Activated naive CD4-positive, alpha-beta T cell treated with anti-CD3 and anti-CD28 coated beads for 36 hours (primary cell): ENCODE data around the gene HPS5. TPM values are rescaled to one million over a fixed set of nuclear protein-coding genes. Genes with fewer than 3 reads are reported as not detected.
A peak's percentile ranks its signal among the peaks of the same experiment; 100 is the strongest.

Experiments used
- CTCF ChIA-PET: fragments of 350-600 bp; sonication (Branson Sonifier 250); formaldehyde crosslinking; loops from one replicate; lab custom pipeline; 2021; ENCODE audit warnings: antibody characterized with exemption; lab: Charles Lee
- DNase-seq: peaks from one replicate; pipeline ENCODE4 v3.0.0-alpha.2; 2020
- H3K27ac Mint-ChIP-seq: one replicate; pipeline ENCODE4 v1.8.0; 2021; ENCODE audit warnings: mild to moderate bottlenecking, mixed read lengths
- H3K27me3 Mint-ChIP-seq: one replicate; pipeline ENCODE4 v1.8.0; 2021; ENCODE audit warnings: low read depth, mixed read lengths
- H3K36me3 Mint-ChIP-seq: one replicate; pipeline ENCODE4 v1.8.0; 2021; ENCODE audit warnings: low read depth, mixed read lengths
- H3K4me1 Mint-ChIP-seq: one replicate; pipeline ENCODE4 v1.8.0; 2021; ENCODE audit warnings: low read depth, mixed read lengths
- H3K4me3 Mint-ChIP-seq: one replicate; pipeline ENCODE4 v1.8.0; 2021; ENCODE audit warnings: mild to moderate bottlenecking, moderate library complexity, mixed read lengths
- H3K9me3 Mint-ChIP-seq: one replicate; pipeline ENCODE4 v1.8.0; 2021; ENCODE audit warnings: mixed read lengths
- intact Hi-C: fragments of 100-400 bp; cut with micrococcal nuclease; formaldehyde crosslinking; loops from one replicate; pipeline ENCODE4 v1.15.1; 2023
- total RNA-seq, 2 experiments: library from RNA; stranded (reverse); gene quantifications; one replicate each; pipeline ENCODE4 v1.2.3, GENCODE V29; 2021

HPS5 gene, protein sequence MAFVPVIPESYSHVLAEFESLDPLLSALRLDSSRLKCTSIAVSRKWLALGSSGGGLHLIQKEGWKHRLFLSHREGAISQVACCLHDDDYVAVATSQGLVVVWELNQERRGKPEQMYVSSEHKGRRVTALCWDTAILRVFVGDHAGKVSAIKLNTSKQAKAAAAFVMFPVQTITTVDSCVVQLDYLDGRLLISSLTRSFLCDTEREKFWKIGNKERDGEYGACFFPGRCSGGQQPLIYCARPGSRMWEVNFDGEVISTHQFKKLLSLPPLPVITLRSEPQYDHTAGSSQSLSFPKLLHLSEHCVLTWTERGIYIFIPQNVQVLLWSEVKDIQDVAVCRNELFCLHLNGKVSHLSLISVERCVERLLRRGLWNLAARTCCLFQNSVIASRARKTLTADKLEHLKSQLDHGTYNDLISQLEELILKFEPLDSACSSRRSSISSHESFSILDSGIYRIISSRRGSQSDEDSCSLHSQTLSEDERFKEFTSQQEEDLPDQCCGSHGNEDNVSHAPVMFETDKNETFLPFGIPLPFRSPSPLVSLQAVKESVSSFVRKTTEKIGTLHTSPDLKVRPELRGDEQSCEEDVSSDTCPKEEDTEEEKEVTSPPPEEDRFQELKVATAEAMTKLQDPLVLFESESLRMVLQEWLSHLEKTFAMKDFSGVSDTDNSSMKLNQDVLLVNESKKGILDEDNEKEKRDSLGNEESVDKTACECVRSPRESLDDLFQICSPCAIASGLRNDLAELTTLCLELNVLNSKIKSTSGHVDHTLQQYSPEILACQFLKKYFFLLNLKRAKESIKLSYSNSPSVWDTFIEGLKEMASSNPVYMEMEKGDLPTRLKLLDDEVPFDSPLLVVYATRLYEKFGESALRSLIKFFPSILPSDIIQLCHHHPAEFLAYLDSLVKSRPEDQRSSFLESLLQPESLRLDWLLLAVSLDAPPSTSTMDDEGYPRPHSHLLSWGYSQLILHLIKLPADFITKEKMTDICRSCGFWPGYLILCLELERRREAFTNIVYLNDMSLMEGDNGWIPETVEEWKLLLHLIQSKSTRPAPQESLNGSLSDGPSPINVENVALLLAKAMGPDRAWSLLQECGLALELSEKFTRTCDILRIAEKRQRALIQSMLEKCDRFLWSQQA
- total RNA-seq: 10 to 100 TPM; 21.7 to 21.9 TPM

DNA sequence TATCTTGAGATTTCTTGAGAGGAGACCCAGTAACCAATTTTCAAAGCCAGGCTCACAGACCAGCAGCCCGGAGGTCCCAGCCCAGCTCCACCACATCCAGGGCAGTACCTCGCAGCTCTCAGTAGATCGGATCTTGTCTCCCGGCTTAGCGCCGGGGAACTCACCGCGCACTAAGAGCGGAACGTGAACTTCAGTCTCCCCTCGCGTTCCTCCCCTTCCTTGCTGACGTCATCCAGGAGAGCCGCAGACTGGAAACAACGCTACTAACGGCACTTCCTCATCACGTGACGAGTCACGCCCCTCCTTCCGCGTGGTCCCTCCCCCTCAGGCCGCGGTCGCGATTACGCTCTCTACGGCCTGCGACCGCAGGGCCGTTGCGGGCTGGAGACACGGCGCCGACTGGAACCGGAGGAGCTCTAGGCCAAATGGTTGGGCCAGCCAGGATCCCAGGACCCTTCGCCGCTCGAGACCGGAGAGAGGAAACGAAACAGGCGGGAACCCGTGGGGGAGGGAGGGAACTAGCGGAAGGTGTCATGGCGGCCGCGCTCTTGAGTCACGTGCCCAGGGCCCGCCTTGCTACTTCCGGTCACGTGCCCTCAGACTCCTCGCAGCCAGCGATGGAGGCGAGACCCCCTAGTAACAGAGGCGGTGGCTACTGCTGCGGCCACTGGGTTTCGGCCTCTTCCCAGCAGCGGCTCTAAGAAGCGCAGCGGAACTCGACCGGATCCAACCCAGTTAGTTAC, at the start of gene HPS5, which contains the start of gene GTF2H1:
TSS of gene HPS5 (minus strand) at position 172 of the 743 bp plus-strand sequence. CDS start 4,282 bp downstream, outside the sequence.
TSS of gene GTF2H1 (plus strand) at position 599 of the 743 bp plus-strand sequence. CDS start 10,508 bp downstream, outside the sequence.
- DNase-seq: peak; percentile 98
- Mint-ChIP-seq H3K36me3 (peaks cover 26% of the 10 kb centered on the region), H3K9me3 (no peaks in the 10 kb centered on the region), H3K4me3 (peak within 1 kb of the TSS; percentile 98), H3K4me1 (peaks cover 64% of the 10 kb centered on the region), H3K27me3 (no peaks in the 10 kb centered on the region), H3K27ac (peak within 1 kb of the TSS; percentile 100)
- CTCF ChIA-PET: interaction anchor here (2.9 kb wide), 1 partner anchor 78 kb away, joined by 7 read pairs; no protein-coding TSS in a partner anchor
- intact Hi-C loops: loop anchor here (1.0 to 5.0 kb wide), 11 partner anchors 27 to 919 kb away; partner anchors contain the start of genes E2F8, SAAL1, SERGEF and SPTY2D1

DNA sequence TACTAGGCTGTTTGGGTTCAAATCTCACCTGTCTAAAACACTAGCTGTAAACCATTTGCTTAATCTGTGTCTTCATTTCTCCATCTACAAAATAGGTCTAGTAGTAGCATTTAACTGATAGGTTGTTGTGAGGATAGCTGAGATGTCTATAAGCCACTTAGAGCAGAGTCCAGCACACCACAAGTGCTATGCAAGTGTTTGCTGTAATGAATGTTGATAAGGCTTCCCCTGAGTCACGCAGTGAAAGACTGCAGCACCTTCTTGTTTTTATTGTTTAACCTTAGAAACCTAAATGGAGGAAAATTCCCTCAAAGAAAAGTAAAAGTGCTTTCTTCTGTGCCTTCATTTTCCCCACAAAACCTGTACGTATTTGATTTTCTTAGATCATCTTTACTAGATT, 49.3 kb upstream of the HPS5 start:
- H3K4me3 Mint-ChIP-seq: no peak overlapping the region
- H3K4me1 Mint-ChIP-seq: no peaks in the 10 kb centered on the region
- no peak for DNase-seq
- H3K9me3 Mint-ChIP-seq: no peaks in the 10 kb centered on the region
- no peaks in the 10 kb centered on the region for H3K27me3 Mint-ChIP-seq
- CTCF ChIA-PET: interaction anchor here (0.6 to 1.1 kb wide), 2 partner anchors 256 to 1220 kb away, joined by 3 to 5 read pairs; no protein-coding TSS in a partner anchor
- H3K36me3 Mint-ChIP-seq: peaks cover 9% of the 10 kb centered on the region
- H3K27ac Mint-ChIP-seq: no peak overlapping the region
- intact Hi-C loops: no loop called here

DNA sequence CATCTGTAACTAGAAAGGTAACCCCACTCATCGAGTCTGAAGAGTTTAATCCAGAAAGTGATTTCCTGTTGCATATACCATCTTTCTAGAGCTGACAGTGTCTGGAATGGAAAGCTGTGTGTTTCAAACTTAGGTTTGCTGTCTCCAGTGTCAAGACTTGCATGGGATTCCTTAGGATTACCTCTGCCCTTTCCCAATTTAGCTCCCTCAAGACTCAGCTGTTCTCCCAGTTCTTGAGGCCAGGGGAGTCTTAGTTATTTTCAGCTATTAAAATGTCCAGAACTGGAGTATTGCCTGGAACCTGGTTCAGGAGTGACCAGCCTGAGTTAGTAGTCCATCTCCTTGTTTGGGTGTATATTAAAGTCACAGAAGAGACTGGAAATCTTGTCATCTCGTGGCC, 47.5 kb upstream of the HPS5 start:
- Mint-ChIP-seq H3K36me3 (peaks cover 19% of the 10 kb centered on the region), H3K4me3 (no peak overlapping the region), H3K27me3 (no peaks in the 10 kb centered on the region), H3K9me3 (no peaks in the 10 kb centered on the region), H3K4me1 (no peaks in the 10 kb centered on the region), H3K27ac (no peak overlapping the region)
- intact Hi-C loops: no loop called here
- no peak for DNase-seq
- CTCF ChIA-PET: interaction anchor here (0.5 to 0.6 kb wide), 2 partner anchors 13 to 169 kb away, joined by 4 to 8 read pairs; no protein-coding TSS in a partner anchor

DNA sequence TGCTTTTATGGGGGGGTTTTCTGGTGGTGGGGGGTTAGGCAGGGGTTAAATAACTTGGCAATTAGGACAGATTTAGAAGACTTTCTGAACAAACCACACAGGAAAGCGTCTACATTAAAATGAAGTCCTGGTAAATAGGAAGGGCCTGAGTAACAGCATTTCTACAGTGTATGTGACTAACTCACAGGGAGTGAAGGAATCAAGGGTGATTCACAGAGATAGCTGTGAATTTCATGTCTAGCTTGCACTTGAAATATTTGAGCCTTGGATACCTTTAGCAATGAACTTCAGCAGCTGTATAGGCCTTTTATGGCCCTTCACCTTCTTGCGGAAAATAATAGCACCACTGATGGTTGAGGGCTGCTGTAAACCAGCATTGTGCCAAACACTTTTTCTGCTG, 46.3 kb upstream of the HPS5 start:
- intact Hi-C loops: no loop called here
- no peak overlapping the region for H3K27ac Mint-ChIP-seq
- peaks cover 26% of the 10 kb centered on the region for H3K36me3 Mint-ChIP-seq
- CTCF ChIA-PET: interaction anchor here (0.6 kb wide), 1 partner anchor 72 kb away, joined by 4 read pairs; no protein-coding TSS in a partner anchor
- no peaks in the 10 kb centered on the region for H3K4me1 Mint-ChIP-seq
- no peak overlapping the region for H3K4me3 Mint-ChIP-seq
- no peak for DNase-seq
- no peaks in the 10 kb centered on the region for H3K27me3 Mint-ChIP-seq
- no peaks in the 10 kb centered on the region for H3K9me3 Mint-ChIP-seq

DNA sequence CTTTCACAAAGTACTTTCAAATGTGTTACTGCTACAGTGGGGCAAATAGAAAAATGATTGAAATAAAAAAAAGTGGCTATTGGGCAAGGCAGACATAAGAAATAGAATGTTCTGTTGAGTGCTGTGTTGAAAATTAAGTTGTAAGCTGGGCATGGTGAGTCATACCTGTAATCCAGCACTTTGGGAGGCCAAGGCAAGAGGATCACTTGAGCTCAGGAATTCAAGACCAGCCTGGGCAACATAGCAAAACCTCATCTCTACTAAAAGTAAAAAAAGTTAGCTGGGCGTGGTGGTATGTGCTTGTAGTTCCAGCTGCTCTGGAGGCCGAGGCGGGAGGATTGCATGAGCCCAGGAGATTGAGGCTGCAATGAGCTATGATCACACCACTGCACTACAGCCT, 45.5 kb upstream of the HPS5 start:
- Mint-ChIP-seq H3K9me3 (no peaks in the 10 kb centered on the region), H3K27ac (no peak overlapping the region), H3K27me3 (no peaks in the 10 kb centered on the region), H3K36me3 (peaks cover 26% of the 10 kb centered on the region), H3K4me1 (no peaks in the 10 kb centered on the region), H3K4me3 (no peak overlapping the region)
- DNase-seq: no peak
- intact Hi-C loops: no loop called here
- CTCF ChIA-PET: interaction anchor here (0.6 kb wide), 1 partner anchor 84 kb away, joined by 5 read pairs; no protein-coding TSS in a partner anchor

DNA sequence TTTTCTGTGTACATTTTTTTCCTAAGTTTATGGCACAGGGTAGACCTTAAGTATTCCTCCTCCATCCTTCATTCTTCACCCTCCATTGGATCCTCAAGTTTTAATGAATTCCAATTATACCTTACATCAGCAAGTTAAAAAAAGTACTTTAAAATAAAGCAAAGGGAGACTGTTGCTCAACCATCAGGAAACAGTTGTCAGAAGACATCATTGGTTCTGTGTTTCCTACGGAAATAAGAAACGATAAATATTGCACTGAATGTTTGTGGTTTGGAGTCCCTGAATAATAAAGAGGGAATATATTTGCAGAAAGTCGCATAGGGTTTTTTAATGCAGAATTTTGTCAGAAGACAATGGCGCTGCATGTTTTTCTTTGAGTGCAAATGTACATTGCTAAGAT, 44.3 kb upstream of the HPS5 start:
- Mint-ChIP-seq H3K4me3 (no peak overlapping the region), H3K36me3 (peaks cover 26% of the 10 kb centered on the region), H3K27ac (no peak overlapping the region), H3K4me1 (no peaks in the 10 kb centered on the region), H3K27me3 (no peaks in the 10 kb centered on the region), H3K9me3 (no peaks in the 10 kb centered on the region)
- intact Hi-C loops: no loop called here
- CTCF ChIA-PET: no interaction called here
- DNase-seq: no peak

DNA sequence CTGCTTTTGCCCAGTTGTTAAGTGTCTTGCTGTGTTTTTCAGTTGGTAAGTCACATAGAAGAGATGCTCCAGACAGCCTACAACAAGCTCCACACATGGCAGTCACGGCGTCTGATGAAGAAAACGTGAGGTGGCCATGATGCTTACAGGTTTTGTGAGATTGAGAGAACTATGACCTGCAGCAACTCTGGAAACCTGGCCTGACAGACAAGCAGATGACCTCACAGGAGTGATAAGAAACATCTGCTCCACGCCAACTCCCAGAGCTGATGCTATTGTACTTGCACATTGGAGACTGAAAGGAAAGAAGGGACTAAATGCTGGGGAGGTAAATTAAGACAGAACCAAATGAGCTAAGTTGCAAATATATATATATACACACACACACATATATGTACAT, 43.8 kb upstream of the HPS5 start:
- Mint-ChIP-seq H3K27me3 (no peaks in the 10 kb centered on the region), H3K27ac (no peak overlapping the region), H3K9me3 (no peaks in the 10 kb centered on the region), H3K4me3 (no peak overlapping the region), H3K4me1 (no peaks in the 10 kb centered on the region), H3K36me3 (peaks cover 31% of the 10 kb centered on the region)
- no peak for DNase-seq
- CTCF ChIA-PET: no interaction called here
- intact Hi-C loops: no loop called here

DNA sequence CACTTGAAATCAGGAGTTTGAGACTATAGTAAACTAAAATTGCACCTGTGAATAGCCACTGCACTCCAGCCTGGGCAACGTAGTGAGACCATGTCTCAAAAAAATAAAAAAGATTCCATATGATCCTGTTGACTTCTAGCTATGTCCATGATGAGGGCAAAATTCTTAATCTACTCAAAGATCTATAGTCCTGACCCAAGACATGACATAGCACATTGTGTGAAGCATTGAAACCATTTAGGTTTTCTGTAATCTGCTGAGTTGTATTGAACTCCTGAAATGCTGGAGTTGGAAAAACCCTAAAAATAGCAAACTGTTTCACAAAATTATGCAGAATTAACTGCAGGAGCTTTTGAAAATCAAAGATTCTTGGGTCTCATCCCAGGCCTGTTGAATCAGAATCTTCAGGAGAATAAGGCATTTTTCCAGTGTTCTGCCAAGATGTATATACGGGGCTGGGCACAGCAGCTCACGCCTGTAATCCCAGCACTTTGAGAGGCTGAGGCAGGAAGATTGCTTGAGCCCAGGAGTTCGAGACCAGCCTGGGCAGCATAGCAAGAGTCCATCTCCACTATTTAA, 42.6 kb upstream of the HPS5 start:
- H3K27ac Mint-ChIP-seq: no peak overlapping the region
- H3K4me1 Mint-ChIP-seq: no peaks in the 10 kb centered on the region
- peaks cover 32% of the 10 kb centered on the region for H3K36me3 Mint-ChIP-seq
- H3K9me3 Mint-ChIP-seq: no peaks in the 10 kb centered on the region
- H3K27me3 Mint-ChIP-seq: no peaks in the 10 kb centered on the region
- H3K4me3 Mint-ChIP-seq: no peak overlapping the region
- CTCF ChIA-PET: interaction anchor here (0.6 to 0.7 kb wide), 3 partner anchors 9 to 764 kb away, joined by 3 to 4 read pairs (median 4); no protein-coding TSS in a partner anchor
- DNase-seq: no peak
- intact Hi-C loops: no loop called here

DNA sequence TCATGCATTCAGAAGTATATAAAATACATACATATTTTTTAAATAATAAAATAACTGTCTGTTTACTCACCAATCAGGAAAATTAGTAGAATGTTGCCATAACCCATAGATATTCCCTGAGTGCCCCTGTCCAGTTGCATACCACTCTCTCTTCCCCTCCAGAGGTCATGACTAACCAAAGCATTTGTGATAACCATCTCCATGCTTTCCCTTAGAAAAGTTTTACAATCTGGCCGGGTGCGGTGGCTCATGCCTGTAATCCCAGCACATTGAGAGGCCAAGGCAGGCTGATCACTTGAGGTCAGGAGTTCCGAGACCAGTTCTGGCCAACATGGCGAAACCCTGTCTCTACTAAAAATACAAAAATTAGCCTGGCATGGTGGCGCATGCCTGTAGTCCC, 39.2 kb upstream of the HPS5 start:
- H3K4me3 Mint-ChIP-seq: no peak overlapping the region
- peaks cover 39% of the 10 kb centered on the region for H3K36me3 Mint-ChIP-seq
- no peaks in the 10 kb centered on the region for H3K9me3 Mint-ChIP-seq
- H3K27me3 Mint-ChIP-seq: no peaks in the 10 kb centered on the region
- intact Hi-C loops: no loop called here
- no peaks in the 10 kb centered on the region for H3K4me1 Mint-ChIP-seq
- no peak for DNase-seq
- H3K27ac Mint-ChIP-seq: no peak overlapping the region
- CTCF ChIA-PET: no interaction called here

DNA sequence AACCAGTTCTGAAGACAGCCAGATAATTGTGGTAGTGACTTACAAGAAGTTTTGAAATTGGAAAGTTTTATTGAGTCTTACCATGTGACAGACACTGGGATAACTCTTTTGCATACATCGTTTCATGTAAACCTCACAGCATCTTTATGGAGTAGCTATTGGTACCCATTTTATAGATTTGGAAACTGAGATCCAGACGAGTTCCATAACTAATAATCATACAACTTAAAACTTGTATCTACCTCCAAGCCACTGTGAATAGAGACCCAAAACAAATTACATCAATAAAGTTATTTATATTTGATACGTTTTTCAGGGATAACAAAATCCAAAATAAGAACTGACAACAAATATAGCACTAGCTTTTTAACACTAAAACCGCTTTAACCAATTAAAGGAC, 36.7 kb upstream of the HPS5 start:
- intact Hi-C loops: no loop called here
- CTCF ChIA-PET: interaction anchor here (0.6 kb wide), 1 partner anchor 1950 kb away, joined by 8 read pairs; no protein-coding TSS in a partner anchor
- Mint-ChIP-seq H3K9me3 (no peaks in the 10 kb centered on the region), H3K4me3 (no peak overlapping the region), H3K27ac (no peak overlapping the region), H3K27me3 (no peaks in the 10 kb centered on the region), H3K36me3 (peaks cover 36% of the 10 kb centered on the region), H3K4me1 (no peaks in the 10 kb centered on the region)
- no peak for DNase-seq

DNA sequence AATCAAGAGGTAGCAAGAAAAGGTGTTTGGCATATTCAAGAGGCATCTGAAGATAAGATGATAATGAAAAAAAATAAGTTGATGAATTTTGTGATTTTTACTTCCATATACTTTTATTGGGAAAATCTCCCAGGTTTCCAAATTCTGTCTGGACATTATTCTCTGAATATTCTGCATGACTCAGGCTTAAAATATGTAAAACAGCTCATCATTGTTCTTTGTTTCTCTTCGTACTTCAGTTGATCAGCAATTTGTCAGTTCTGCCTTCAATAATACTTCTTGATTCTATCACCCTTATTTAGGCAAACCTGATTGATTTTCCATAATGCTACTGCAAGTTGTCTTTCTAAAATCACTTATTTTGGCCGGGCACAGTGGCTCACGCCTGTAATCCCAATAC, 30.6 kb upstream of the HPS5 start:
- peaks cover 4% of the 10 kb centered on the region for H3K4me1 Mint-ChIP-seq
- no peak overlapping the region for H3K27ac Mint-ChIP-seq
- no peaks in the 10 kb centered on the region for H3K9me3 Mint-ChIP-seq
- intact Hi-C loops: no loop called here
- no peaks in the 10 kb centered on the region for H3K27me3 Mint-ChIP-seq
- DNase-seq: no peak
- H3K4me3 Mint-ChIP-seq: no peak overlapping the region
- H3K36me3 Mint-ChIP-seq: peaks cover 35% of the 10 kb centered on the region
- CTCF ChIA-PET: no interaction called here
